ENCODE data around the gene SLC15A4.

SLC15A4 gene

GRCh38 chr12:128794661-128795529, 28.9 kb downstream of the SLC15A4 start:
- no peak for DNase-seq (ENCODE audit: low read depth)

DNA sequence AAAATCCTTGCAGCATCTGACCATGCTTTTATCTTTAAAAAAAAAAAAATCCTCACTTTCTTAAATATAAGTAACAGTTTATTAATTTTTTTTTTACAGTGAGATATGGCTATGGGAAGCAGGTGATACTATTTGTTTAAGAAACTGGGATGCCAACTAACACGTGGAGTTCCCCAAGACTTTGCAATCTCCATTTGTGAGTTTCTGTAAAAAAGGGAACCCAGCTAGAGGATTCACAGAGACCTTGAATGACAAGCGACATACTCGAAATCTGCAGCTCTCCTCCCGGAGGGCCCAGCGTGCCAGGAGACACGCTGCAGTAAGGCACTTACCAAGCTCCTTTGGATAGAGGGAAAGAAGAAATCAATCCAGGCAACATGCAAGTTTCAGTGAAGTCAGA, 30.1 kb downstream of the SLC15A4 start:
- no peak for DNase-seq (ENCODE audit: low read depth)

DNA sequence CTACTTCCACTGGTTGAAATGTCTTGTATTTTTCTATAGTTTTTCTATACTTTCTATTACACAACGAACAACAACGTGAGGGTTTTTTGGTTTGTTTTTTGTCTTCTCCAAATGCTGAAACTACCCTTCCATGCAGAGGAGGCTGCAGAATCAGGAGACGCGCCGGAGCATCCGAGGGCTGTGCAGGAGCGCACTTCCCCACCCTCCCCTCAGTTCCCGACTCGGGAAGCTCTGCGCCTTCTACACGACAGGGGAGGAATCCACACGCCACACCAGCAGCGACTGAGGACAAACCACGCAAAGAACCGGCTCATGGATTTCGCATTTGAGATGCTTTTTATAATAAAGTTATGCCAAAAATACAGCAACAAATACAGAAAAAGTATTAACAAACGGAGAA, 30.9 kb downstream of the SLC15A4 start:
- DNase-seq (ENCODE audit: low read depth), result no peak

DNA sequence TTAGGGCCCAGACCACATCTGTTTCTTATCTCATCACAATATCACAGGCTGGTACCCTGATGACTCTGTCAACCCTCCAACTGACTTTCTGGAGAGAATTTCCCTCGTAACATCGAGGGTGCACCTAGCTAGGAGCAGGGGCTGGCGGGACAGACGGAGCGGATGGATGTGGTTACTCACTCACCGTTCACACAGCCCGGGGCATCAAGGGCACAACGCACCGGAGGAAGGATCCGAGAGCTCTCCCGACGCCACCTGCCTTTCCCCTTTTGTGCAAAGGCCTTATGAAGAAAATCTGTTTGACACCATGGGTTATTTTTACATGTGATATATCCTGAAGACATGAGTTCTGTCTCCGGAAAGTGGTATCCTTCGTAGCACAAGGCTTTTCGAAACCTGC, 31.4 kb downstream of the SLC15A4 start:
- no peak for DNase-seq (ENCODE audit: low read depth)

DNA sequence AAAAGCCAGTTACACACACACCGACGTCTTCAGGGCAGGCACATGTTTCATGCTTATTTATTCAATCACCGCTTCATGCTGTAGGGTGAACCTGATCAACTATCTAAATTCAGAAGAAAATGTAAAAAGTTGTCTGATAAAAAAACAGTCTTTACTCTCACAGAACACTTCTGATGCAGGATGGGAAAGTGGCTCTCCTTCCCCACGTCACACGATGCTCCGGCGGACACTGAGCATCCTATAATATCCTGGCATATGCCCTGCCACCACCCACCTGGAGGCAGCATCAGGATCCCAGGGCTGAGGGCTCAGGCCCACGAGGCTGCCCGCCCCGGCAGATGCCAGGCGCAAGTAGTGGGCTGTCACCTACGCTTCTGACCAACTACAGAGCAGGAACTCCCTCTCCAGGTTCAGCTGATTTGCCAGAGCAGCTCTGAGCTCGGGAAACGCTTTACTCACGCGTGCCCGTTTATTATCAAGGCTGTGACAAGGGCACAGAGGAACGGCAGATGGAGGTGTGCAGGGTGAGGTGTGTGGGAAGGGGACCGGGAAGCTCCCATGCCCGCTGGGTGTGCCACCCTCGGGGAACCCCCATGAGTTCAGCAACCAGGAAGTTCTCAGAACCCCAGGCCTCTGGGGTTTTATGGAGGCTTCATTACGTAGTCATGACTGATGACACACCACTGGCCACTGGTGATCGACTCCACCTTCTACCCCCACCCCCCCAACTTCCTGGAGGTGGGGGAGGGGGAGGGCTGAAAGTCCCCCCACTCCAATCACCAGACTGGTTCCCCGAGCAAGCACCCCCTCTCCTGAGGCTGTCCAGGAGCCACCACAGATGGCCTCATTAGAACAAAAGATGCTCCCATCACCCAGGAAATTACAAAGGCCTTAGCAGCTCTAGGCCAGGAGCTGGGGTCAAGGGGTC, 32.1 kb downstream of the SLC15A4 start:
- DNase-seq (ENCODE audit: low read depth), result no peak

DNA sequence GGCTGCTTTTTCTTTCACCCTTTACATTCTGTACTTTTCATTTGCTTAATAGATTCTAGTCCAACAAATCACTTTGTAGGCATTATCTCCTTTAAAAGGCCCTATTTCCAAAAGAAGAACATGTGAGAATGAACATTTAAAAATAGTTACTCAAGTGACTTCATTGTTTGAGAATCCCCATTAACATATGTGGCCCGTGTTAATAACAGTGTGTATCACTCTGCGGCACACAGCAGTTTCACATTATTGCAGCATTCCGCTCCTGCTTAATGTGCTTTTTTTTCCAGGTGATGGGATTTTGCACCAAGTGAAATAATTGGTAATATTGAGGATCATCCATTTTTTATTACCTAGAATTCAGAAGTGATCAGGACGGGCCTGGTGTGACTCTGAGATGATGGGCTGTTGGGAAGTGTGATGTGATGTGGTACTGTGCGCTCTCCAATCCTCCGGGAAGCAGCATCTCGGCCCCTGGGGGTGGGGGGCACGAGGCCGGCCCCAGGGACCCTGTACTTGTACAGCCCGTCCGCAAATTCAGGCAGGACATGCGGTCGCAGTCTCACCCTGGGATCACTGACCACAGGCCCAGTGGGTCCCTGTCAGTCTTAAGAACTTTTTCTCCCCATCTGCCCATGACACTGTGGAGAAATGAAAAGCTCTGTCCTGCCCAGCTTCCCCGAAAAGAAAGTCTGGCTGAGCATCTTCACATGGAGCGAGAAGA, 32.9 kb downstream of the SLC15A4 start:
- DNase-seq (ENCODE audit: low read depth), result no peak

DNA sequence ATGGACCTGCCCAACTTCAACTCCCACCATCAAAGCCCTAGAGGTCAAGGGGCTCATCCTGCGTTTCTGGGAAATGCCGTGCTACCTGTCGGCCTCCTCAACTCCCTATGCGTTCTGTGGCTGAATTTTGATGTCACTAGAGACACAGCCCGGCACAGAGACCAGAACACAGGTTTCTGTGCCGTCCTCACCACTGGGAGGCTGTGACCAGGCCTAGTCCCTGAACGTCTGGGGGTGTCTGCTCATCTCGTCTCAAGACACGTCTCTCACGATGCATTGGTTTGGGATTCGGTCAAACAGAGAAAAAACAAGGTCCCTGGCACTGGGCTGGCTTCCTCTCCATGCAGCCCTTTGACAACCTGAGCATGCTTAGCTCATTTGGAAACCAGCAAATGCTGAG, 33.5 kb downstream of the SLC15A4 start:
- no peak for DNase-seq (ENCODE audit: low read depth)

GRCh38 chr12:128789356-128789929, 34.3 kb downstream of the SLC15A4 start:
- DNase-seq (ENCODE audit: low read depth), result no peak

DNA sequence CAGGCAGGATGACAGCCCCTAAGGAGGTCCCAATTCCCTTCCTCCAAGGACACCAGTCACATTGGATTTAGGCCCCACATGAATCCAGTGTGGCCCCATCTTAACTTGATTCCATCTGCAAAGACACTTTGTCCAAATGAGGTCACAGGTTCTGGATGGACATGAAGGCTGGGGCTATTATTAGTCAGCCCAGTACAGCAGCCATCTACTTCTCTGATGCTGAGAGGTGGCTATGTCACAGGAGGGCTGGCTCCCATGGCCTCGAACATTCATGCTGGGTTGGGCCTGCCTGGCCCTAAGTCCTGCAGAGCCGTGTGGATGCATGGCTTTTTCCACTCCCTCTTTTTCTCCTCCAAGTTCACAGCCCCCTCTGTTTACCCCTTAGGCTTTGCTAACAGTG, 35.9 kb downstream of the SLC15A4 start:
- no peak for DNase-seq (ENCODE audit: low read depth)

- no peak for DNase-seq (ENCODE audit: low read depth)
These were observed 36.9 kb downstream of the SLC15A4 start for GRCh38 chr12:128786741-128787391.

DNA sequence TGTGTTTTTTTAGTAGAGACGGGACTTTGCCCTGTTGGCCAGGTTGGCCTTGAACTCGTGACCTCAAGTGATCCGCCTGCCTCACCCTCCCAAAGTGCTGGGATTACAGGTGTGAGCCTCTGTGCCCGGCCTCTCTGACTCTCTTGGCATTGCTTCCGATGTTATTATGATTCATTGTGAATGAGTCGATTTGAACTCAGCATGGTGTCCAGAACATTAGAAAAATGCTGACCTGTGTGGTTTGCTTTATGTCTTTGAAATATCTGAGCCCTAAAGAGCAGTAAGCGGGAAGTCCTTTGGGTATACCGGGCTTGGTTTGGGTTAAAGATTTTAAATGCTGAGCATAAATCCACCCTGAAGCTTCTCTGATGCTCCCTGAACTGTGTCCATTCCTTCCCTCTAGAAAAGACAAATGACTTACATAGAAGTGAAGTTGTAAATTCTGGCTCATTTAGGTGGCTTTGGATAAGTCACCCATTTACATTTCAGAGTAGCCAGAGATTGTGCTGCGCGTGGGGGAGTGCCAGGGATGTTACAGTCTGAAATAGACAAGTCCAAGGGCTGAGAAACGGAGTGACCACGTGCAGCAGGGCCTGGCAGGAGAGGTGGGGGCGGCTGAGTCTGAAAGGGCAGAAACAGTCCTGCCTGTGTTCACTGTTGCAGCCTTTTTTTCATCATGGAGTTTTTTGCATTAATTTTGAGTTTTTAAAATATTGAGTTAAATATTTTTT, 39.6 kb downstream of the SLC15A4 start:
- DNase-seq (ENCODE audit: low read depth), result no peak

DNA sequence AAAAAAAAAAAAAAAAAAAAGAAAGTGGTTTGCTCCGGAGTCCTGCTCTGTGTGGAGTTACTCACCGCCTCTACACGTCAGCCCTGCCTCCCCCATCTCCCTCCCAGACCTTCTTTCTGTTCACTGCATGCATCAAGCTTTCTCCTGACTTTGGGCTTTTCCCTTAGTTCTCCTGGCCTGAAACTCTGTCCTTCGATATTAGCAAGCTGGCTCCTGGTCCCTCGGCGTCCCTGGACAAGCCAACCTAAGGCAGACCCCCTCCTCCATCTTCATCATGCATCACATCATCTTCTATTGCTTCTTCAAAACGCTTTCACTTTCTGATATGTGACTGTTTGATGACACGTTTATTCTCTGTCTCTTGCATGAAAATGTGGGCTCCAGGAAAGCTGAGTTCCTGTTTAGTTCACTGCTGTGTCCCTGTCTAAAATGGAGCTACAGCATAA, 40.6 kb downstream of the SLC15A4 start:
- DNase-seq (ENCODE audit: low read depth), result peak; percentile 30

DNA sequence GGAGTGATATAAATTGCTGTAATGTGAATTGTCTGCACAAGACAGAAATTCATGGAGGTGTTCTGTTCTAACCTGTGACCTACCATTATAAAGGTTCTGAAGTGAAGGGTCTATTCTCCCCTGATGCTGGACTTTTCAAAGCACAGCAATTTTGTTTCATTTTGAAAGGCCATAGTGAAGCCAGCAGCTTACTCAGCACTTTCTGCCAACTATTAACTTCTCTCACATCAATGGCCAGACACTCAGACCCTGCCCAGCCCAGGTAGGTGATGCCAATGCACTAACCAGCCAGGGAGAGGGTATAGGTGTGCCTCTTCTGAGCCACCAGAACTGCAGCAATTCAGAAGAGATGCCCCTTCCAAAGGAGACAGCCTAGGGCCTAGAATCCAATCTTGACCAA, 43.9 kb downstream of the SLC15A4 start:
- DNase-seq (ENCODE audit: low read depth), result no peak

GRCh38 chr12:128772249-128772648, 51.5 kb downstream of the SLC15A4 start:
- DNase-seq (ENCODE audit: low read depth), result no peak

DNA sequence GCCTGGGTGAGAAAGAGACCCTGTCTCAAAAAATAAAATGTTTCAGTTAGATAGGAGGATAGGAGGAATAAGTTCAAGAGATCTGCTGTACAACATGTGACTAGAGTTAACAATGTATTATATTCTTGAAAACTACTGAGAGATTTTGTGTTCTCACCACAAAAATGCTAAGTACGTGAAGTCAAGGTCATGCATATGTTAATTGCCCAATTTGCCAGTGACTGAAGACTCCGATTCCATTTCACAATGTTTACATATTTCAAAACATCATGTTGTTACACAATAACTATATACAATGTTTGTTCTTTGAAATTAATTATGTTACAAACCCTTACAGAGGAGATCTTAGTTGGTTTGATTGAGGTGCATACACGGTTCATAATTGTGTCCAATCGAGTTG, 52.1 kb downstream of the SLC15A4 start:
- no peak for DNase-seq (ENCODE audit: low read depth)

DNA sequence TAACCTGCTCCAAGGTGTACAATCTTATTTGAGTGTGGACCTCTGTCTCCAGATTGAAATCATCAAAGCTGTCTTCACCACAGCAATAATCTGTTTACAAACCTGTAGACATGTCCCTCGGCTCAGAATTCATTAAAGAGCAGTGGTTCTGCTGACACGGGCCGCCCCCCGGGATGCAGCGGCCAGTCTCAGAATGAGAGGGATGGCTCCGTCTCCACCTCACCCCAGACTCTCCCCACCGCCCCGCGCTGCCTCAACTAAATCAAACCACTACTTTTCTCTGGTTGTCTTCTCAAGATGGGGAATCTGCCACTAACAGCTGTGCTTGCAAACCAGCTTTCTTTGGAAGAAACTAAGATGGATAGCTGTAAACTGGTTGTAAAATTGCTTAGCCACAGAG, 56.2 kb downstream of the SLC15A4 start:
- no peak for DNase-seq (ENCODE audit: low read depth)

DNA sequence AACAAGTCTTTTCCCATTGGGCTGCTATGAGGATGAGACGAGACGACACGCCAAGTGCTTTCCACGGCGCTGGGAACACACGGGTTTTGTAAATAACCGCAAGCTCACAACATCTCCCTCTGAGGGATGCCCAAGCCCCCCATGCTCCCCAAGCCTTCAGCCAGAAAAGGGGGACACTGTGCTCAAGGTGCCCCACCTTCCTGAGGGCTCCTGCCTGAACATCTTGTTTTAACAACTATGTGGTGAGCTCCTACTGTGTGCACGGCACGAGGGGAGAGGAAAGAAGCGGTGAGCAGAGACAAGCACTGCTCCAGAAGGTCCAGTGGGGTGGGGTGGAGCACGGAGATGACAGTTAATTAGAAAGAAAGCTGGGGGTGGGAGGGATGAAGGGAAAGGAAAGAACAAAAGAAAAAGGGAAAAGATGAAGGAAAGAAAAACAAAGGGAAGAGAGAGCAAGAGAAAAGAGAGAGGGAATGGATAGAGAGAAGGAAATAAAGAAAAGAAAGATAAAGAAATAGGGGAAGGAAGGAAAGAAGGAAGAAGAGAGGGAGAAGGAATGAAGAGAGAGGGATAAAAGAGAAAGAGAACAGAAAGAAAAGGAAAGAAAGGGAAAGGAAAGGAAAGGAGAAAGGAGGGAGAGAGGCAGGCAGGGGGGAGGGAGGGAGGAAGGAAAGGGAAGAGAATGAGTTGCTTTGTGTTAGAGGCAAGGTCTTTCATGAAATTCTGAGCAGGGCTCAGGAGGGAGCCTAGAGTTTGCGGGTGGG, 56.8 kb downstream of the SLC15A4 start:
- no peak for DNase-seq (ENCODE audit: low read depth)

- no peak for DNase-seq (ENCODE audit: low read depth)
These were observed 60.4 kb downstream of the SLC15A4 start for GRCh38 chr12:128763395-128763794.

- DNase-seq (ENCODE audit: low read depth), result no peak
These were observed 62.4 kb downstream of the SLC15A4 start for GRCh38 chr12:128761379-128761790.

DNA sequence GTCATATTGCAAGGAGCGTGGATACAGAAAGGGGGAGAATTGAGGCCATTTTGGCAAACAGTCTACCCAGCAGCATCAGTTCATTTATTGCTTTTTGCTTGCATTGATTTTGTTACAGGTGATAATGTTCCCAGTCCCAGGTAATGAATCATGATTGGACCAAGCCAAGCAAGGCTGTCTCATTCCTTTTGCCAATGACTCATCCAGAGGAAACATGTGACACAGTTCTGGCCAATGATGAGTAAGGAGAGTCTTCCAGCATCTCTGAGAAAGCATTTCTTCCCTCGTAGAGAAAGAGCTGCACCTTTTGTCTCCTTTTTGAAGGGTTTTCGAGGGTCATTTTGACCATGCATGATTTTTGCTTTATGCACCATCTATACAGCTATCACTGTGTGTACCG, 68.2 kb downstream of the SLC15A4 start:
- DNase-seq (ENCODE audit: low read depth), result no peak

All from activated T-cell treated with anti-CD3 and anti-CD28 coated beads for 48 hours (primary cell).